GM10847 (cell line): Measurements from ENCODE around the gene ADRM1.

Source experiments
- POLR2A ChIP-seq: IDR thresholded peaks from 2 replicates; pipeline ENCODE4 v1.6.1; 2011; ENCODE audit not compliant: insufficient read length; ENCODE audit errors: extremely low read depth

ADRM1 gene

DNA sequence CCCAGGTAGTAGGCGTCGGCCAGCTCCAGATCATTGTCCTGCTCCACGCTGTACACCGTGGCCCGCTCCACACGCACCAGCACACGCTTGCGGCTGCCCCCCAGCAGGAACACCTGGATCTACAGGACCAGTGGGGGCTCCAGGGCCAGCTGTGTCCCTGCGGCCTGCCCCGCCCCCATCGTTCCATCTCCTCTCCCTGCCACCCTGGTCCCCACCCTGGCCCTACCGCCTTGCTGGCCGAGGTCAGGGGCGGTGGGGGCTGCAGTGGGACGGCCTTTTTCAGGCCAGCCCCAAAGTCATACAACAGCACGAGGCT lies 9.8 kb downstream of the ADRM1 start:
- TF ChIP-seq POLR2A: no peak

- no peak for TF ChIP-seq POLR2A
These were observed 10.2 kb downstream of the ADRM1 start for GRCh38 chr20:62313021-62313420.

DNA sequence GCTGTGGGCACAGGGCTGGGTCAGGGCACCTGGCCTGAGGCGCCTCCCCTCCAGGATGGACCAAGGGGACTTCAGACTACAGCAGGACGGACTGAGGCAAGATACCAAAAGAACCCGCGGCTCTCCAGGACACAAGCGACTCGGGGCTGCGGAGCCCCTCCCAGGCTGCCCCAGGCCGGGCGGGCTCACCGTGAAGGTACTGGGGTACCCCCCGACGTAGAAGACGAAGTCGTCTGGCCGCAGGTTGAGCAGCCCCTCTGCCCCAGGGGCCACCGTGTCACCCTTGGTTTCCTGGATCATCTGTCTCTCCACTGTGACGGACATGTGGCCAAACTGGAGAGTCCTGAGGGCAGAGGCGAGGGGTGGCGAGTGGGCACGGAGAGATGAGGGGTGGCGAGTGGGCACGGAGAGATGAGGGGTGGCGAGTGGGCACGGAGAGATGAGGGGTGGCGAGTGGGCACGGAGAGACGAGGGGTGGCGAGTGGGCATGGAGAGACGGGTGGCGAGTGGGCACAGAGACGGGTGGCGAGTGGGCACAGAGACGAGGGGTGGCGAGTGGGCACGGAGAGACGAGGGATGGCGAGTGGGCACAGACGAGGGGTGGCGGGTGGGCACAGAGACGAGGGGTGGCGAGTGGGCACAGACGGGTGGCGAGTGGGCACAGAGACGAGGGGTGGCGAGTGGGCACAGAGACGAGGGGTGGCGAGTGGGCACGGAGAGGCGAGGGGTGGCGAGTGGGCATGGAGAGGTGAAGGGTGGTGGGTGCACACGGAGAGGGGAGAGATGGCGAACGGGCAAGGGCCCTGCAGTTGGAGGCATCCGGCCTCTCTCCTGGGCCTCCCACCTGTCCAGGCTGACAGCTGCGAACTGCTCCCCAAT lies 10.9 kb downstream of the ADRM1 start:
- no peak for TF ChIP-seq POLR2A

- no peak for TF ChIP-seq POLR2A
These were observed 11.5 kb downstream of the ADRM1 start for GRCh38 chr20:62314339-62314638.

DNA sequence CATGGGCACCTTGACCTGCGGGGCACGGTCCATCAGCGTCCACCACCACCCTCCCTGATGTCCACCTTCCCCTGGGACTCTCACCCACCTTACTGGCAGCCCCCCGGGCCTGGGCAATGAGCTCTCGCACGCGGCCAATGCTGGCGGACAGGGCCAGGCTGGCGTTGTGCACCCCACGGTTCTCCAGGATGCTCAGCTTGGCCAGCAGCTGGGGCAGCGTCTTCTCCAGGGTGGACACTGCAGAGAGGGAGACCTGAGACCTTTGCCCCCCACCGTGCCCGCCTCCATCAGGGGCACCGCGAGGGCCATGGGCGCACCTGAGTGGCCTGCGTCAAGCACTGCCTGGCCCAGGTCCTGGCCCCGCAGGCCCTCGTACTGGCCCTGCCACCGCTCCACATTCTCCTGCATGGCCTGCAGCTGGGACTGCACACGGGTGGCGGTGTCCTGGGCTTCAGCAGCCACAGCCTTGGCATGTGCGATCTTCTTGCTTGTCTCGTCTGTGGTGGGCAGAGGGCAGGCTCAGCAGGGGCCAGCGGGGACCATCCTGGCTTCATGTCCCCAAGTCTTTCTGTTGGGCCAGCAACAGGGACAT lies 12.0 kb downstream of the ADRM1 start:
- no peak for TF ChIP-seq POLR2A

- no peak for TF ChIP-seq POLR2A
These were observed 13.0 kb downstream of the ADRM1 start for GRCh38 chr20:62315773-62316172.

DNA sequence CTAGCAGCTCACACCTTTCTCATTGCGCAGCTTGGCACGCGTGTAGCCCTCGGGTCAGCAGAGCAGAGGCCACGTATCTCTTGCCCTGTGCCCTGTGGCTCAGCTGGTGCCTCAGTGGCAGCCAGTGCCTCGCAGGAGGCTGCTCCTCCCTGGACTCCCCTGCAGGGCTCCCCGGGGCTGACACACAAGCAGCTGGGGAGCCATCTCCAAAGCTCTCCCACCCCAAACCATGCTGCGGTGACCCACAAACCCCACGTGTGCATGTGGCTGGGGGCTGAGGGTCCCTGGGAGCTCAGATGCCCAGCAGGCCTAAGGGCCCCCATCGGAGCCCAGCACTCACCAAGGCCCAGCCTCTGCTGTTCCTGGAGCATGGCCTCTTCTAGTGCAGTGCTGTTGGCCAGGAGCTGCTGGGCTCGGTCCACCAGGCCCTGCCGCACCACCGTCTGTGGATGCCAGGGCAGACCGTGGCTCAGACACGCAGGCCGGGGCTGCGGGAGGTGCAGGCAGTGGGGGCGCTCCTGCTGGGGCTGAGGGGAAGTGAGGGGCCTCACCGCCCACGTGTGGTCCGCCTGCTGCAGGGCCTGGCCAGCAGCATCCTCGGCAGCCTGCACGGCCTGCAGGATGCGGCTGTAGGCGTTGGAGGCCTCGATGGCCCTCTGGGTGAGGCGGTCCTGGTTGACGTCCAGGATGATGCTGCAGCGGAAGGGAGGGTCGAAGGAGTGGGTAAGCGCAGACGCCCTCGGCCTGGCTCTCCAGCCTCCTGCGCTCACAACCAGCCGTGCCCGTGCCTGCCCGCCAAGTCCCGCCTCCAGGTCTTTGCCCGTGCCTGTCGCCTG lies 13.8 kb downstream of the ADRM1 start:
- TF ChIP-seq POLR2A: no peak

- no peak for TF ChIP-seq POLR2A
These were observed 14.4 kb downstream of the ADRM1 start for GRCh38 chr20:62317167-62317655.

GRCh38 chr20:62318400-62319345 lies 15.9 kb downstream of the ADRM1 start:
- TF ChIP-seq POLR2A: no peak

DNA sequence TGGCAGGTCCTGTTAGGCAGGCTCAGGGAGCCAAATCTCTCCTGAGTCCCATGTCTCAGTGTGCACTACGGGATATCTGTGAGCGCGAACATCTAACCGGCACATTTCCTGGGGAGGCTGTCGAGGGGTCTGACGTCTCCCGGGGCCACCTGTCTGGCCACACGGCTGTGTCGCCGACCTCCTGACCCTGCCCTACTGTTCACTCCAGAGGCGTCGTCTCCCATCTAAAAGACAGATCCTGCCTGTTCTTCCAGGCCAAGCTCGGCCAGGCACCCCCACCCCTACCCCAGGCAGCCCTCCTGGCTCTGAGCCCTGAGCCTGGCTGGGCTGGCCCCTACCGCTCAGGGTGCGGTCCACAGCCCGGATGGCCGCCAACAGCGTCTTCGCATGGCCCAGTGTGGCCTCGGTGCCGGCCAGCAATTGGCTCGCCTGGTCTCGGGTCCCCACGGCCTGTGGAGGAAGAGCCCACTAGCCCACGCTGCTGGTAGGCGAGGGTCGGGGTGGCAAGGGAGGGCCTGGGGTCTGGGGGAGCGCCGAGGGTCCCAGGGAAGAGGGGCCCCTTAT lies 16.6 kb downstream of the ADRM1 start:
- TF ChIP-seq POLR2A: no peak

- no peak for TF ChIP-seq POLR2A
These were observed 18.0 kb downstream of the ADRM1 start for GRCh38 chr20:62320581-62321354.

DNA sequence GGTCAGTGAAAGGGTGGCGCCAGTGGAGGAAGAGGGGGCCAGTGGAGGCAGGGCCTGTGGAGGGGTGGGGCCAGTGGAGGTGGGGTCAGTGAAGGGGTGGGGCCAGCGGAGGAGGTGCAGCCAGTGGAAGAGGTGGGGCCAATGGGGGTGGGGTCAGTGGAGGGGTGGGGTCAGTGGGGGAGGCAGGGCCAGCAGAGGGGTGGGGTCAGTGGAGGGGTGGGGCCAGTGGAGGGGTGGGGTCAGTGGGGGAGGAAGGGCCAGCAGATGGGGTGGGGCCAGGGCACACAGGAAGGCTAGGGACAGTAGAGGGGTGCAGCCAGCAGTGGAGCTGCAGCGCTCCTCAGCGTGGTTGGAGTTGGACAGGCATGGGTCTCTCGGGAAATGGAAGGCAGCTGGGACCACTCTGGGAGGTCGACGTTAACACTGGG lies 18.7 kb downstream of the ADRM1 start:
- no peak for TF ChIP-seq POLR2A

GRCh38 chr20:62321975-62322374 lies 19.2 kb downstream of the ADRM1 start:
- no peak for TF ChIP-seq POLR2A
